Kidney (tissue), 14 donors: ENCODE measurements around the gene ZNF775. TPM values are rescaled to one million over a fixed set of nuclear protein-coding genes. Genes with fewer than 3 reads are reported as not detected.

ENCODE experiments used
- DNase-seq, 5 donors: peaks; one replicate each; pipeline ENCODE4 v3.0.0-alpha.2; 2013 to 2020
- FAIRE-seq: peaks from 2 replicates; lab custom pipeline; 2012; peaks lifted over from hg19 to GRCh38; lab: Jason Lieb, UNC
- H3K27ac ChIP-seq, 2 donors: one replicate each; pipeline ENCODE4 v1.7.0; 2013; ENCODE audit warnings: low read depth in 2 of 2, low read length in 2 of 2, inconsistent platforms in 1 of 2
- H3K27me3 ChIP-seq: one replicate; pipeline ENCODE4 v1.7.1; 2013; ENCODE audit warnings: low read length, inconsistent platforms; ENCODE audit not compliant: control insufficient read depth, insufficient read depth
- H3K36me3 ChIP-seq, 3 donors: one replicate each; pipeline versions ENCODE4 v1.7.0 to v1.7.1; 2013; ENCODE audit warnings: low read length in 3 of 3, control low read depth in 1 of 3, inconsistent platforms in 1 of 3; ENCODE audit not compliant: insufficient read depth in 3 of 3, control insufficient read depth in 2 of 3
- H3K4me1 ChIP-seq, 3 donors: one replicate each; pipeline versions ENCODE4 v1.7.0 to v1.7.1; 2013; ENCODE audit warnings: low read length in 3 of 3, inconsistent platforms in 1 of 3, low read depth in 1 of 3; ENCODE audit not compliant: control insufficient read depth in 2 of 3, insufficient read depth in 2 of 3
- H3K4me3 ChIP-seq, 3 donors: one replicate each; pipeline versions ENCODE4 v1.7.0 to v1.8.1; 2013; ENCODE audit warnings: low read length in 3 of 3, control low read depth in 1 of 3, inconsistent platforms in 1 of 3
- H3K9ac ChIP-seq, 3 donors: one replicate each; pipeline versions ENCODE4 v1.7.0 to v1.7.1; 2013; ENCODE audit warnings: low read length in 3 of 3, control low read depth in 1 of 3, inconsistent platforms in 1 of 3
- H3K9me3 ChIP-seq, 3 donors: one replicate each; pipeline versions ENCODE4 v1.7.0 to v1.7.1; 2013; ENCODE audit warnings: low read length in 3 of 3, control low read depth in 1 of 3, inconsistent platforms in 1 of 3; ENCODE audit not compliant: control insufficient read depth in 2 of 3, insufficient read depth in 1 of 3
- CTCF ChIP-seq: IDR thresholded peaks from 3 replicates; pipeline ENCODE4 v1.5.1; 2012; ENCODE audit warnings: mild to moderate bottlenecking, moderate library complexity, borderline replicate concordance; ENCODE audit not compliant: insufficient read depth; ENCODE audit errors: extremely low read depth
- intact Hi-C: fragments of 100-400 bp; cut with DNase I; formaldehyde crosslinking; loops from one replicate; pipeline ENCODE4 v1.11.1; 2022
- polyA plus RNA-seq: library from polyadenylated mRNA; stranded (reverse); fragments of 350-450 nt; fragmentation: Illumina TruSeq; extraction: RNeasy Lipid Tissue Mini Kit (QIAGEN cat#74804); gene quantifications from one replicate; pipeline ENCODE4 v1.2.3, GENCODE V29; 2014; ENCODE audit warnings: low read depth, low replicate concordance; ENCODE audit not compliant: insufficient read depth
- total RNA-seq: library from RNA; stranded (reverse); fragmentation: NEBNext Ultra II Directional; extraction: Animal tissue kit (Norgen Biotek cat#: 25700); gene quantifications from one replicate; pipeline ENCODE4 v1.2.1, GENCODE V29; 2021
- donor health status: control.
- donor health status: control.
- donor health status: control.
- donor health status: control.
- donor health status: control.
- donor health status: DM: yes; HTN: yes; CAD: no.
- donor health status: Normal renal cell carcinoma (clear cell type).

The ZNF775 gene
- total and polyA plus RNA-seq, 2 donors from 2014 or later = 3.7 to 5.2 TPM

DNA sequence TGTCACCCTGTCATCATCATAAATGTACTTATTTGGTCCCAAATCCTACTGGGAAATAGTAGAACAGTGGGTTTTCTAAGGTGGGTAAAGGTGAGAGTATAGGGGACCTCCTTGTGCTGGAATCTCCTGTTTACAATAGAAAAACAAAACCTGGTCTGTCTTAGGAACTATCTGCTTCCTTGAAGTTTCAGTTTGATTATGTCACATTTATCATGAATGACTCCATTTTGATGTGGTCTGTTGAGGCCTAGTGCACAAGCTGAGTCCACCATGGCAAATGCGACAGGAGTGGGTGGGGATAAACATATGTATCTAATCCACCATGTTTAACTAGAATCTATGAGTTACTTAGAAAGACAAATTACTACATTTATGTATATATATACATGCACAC is 23.5 kb upstream of the ZNF775 start:
- Histone ChIP-seq H3K4me3 (no peak overlapping the region), H3K36me3 (no peaks in the 10 kb centered on the region), H3K4me1 (no peaks in the 10 kb centered on the region), H3K9me3 (no peaks in the 10 kb centered on the region), H3K9ac (no peak overlapping the region), H3K27ac (no peak overlapping the region), H3K27me3 (no peaks in the 10 kb centered on the region)
- intact Hi-C loops = no loop called here
- FAIRE-seq (no peak), DNase-seq (no peak)
- TF ChIP-seq CTCF = no peak

- Histone ChIP-seq H3K27me3 (no peaks in the 10 kb centered on the region), H3K36me3 (no peaks in the 10 kb centered on the region), H3K27ac (no peak overlapping the region), H3K4me3 (no peak overlapping the region), H3K9ac (no peak overlapping the region), H3K4me1 (no peaks in the 10 kb centered on the region), H3K9me3 (no peaks in the 10 kb centered on the region)
- peak in 2 of 5 donors; percentile 61 to 79 for DNase-seq
- intact Hi-C loops = no loop called here
- no peak for FAIRE-seq
- TF ChIP-seq CTCF = peak; percentile 55
Observed at GRCh38 chr7:150356265-150356897, 22.7 kb upstream of the ZNF775 start.

DNA sequence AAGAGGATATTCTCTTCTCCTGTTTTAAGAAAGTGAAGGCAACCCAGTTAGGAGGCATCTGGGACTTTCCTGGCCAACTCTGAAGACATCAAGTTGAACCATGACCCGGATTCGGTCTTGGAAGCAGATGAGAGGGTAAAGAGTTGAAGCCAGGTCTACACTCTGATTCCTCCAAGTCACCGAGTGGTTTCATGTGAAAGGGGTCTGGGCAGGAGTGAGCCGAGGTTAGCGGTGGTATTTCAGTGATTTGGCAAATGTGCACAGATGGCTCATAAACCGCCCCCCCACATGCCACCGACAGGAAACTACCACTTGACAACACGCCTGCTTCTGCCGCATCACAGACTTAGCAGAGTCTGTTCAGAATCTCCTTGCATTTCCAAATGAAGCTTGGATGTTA is 21.9 kb upstream of the ZNF775 start:
- no peaks in the 10 kb centered on the region for H3K4me1 ChIP-seq
- no peak overlapping the region for H3K4me3 ChIP-seq
- FAIRE-seq = no peak
- intact Hi-C loops = no loop called here
- no peak overlapping the region for H3K27ac ChIP-seq
- no peaks in the 10 kb centered on the region for H3K9me3 ChIP-seq
- H3K9ac ChIP-seq = no peak overlapping the region
- H3K27me3 ChIP-seq = no peaks in the 10 kb centered on the region
- no peak for TF ChIP-seq CTCF
- no peaks in the 10 kb centered on the region for H3K36me3 ChIP-seq
- DNase-seq = no peak
